ENCODE measurements around the gene SYNRG.

Gene SYNRG

GRCh38 chr17:37571674-37572073 lies 37.5 kb downstream of the SYNRG start:
- no peak for DNase-seq (ENCODE audit: low read depth)
- H3K4me3 ChIP-seq (ENCODE audit: low read length): no peak overlapping the region
- TF ChIP-seq CTCF (conservative IDR thresholded peaks at IDR 0.05; ENCODE audit: low read length): no peak

GRCh38 chr17:37570527-37571093 lies 38.6 kb downstream of the SYNRG start:
- peak; percentile 37 for DNase-seq (ENCODE audit: low read depth)
- H3K4me3 ChIP-seq (ENCODE audit: low read length): no peak overlapping the region
- TF ChIP-seq CTCF (conservative IDR thresholded peaks at IDR 0.05; ENCODE audit: low read length): peak; percentile 57

- H3K4me3 ChIP-seq (ENCODE audit: low read length): no peak overlapping the region
- DNase-seq (ENCODE audit: low read depth): peak; percentile 4
- no peak for TF ChIP-seq CTCF (conservative IDR thresholded peaks at IDR 0.05; ENCODE audit: low read length)
These were observed 40.7 kb downstream of the SYNRG start for GRCh38 chr17:37568350-37569053.

GRCh38 chr17:37567538-37567937 lies 41.7 kb downstream of the SYNRG start:
- no peak for TF ChIP-seq CTCF (conservative IDR thresholded peaks at IDR 0.05; ENCODE audit: low read length)
- DNase-seq (ENCODE audit: low read depth): no peak
- H3K4me3 ChIP-seq (ENCODE audit: low read length): no peak overlapping the region

- no peak overlapping the region for H3K4me3 ChIP-seq (ENCODE audit: low read length)
- DNase-seq (ENCODE audit: low read depth): no peak
- no peak for TF ChIP-seq CTCF (conservative IDR thresholded peaks at IDR 0.05; ENCODE audit: low read length)
These were observed 42.1 kb downstream of the SYNRG start for GRCh38 chr17:37567137-37567536.

GRCh38 chr17:37564252-37564651 lies 45.0 kb downstream of the SYNRG start:
- no peak for DNase-seq (ENCODE audit: low read depth)
- TF ChIP-seq CTCF (conservative IDR thresholded peaks at IDR 0.05; ENCODE audit: low read length): no peak

More at GRCh38 chr17:37564252-37564651, 45.0 kb downstream of the SYNRG start:
- H3K4me3 ChIP-seq (ENCODE audit: low read length): no peak overlapping the region

Data from AG10803 (cell line).